Measurements from ENCODE around the gene CALCR.

The CALCR gene

DNA sequence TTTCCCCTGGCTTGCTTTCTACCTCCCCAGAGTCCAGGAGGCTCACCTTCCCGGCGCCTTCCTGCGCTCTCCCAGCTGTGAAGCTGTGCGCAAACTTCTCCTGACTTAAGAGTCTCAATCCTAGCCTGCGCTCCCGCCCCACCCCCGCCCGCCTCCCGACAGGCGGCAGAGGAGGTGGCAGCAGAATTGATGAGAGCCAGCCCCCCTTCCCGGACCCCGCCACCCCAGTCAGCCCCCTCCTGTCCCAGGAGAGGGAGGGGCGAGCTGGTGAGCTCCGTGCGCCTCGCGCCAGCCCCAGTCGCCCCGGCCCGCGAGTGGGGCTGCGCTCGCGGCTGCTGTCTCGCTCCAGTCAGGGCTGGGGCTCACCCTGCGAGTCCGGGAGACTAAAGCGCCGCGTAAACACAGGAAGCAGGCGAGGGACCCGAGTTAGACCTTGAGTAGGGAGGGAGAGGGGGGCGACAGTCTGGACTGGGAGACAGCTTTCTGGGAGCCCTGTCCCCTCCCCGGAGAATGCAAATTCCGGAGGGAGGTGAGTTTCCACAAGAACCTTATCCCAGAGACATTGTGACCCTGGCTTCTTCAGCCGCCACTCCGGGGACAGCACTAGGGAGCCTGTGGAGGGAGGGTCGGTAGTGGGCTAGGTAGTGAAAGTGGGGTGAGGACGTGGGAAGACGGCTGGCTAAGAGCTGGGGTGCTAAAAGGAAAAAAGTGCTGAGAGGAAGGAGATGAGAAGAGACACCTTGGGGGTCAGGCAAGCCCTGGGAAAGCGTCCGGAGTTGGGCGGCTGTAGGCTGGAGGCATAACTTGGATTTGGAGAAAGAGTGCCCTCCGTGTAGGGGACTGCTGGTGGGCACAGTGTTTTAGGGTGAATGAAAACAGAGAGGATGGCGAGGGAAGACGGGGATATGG is at the start of gene CALCR:
TSS of gene CALCR (minus strand) at position 79 of the 909 bp plus-strand sequence. CDS start 87,743 bp downstream, outside the sequence.
- H3K4me3 Mint-ChIP-seq, result peak within 1 kb of the TSS; percentile 93
- H3K9me3 Mint-ChIP-seq, result no peaks in the 10 kb centered on the region
- peak; percentile 68 for DNase-seq
- H3K36me3 Mint-ChIP-seq (ENCODE audit: low read depth), result no peaks in the 10 kb centered on the region
- H3K27ac Mint-ChIP-seq, result no peak within 1 kb of the TSS
- TF ChIP-seq, protein P1, sequence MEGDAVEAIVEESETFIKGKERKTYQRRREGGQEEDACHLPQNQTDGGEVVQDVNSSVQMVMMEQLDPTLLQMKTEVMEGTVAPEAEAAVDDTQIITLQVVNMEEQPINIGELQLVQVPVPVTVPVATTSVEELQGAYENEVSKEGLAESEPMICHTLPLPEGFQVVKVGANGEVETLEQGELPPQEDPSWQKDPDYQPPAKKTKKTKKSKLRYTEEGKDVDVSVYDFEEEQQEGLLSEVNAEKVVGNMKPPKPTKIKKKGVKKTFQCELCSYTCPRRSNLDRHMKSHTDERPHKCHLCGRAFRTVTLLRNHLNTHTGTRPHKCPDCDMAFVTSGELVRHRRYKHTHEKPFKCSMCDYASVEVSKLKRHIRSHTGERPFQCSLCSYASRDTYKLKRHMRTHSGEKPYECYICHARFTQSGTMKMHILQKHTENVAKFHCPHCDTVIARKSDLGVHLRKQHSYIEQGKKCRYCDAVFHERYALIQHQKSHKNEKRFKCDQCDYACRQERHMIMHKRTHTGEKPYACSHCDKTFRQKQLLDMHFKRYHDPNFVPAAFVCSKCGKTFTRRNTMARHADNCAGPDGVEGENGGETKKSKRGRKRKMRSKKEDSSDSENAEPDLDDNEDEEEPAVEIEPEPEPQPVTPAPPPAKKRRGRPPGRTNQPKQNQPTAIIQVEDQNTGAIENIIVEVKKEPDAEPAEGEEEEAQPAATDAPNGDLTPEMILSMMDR (IDR thresholded peaks at IDR 0.05), result no peak
- H3K4me1 Mint-ChIP-seq, result peaks cover 24% of the 10 kb centered on the region
- H3K27me3 Mint-ChIP-seq (ENCODE audit: low read depth, poor library complexity), result peaks cover 98% of the 10 kb centered on the region

DNA sequence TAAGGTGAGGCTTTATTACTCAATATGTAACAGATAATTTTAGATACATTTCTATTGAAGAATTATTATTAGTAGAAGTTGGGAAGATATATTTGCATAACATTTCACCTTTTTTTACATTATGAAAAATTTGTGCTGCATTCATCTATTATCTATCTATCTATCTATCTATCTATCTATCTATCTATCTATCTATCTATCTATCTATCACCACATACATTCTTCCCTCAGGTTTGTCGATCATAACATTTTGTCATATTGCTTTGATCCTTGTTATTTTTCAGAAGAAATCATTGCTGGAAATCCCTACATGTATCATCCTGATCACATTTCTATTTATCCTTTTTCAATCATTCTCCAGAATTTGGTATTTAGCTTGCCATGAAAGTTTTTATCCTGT is 49.3 kb upstream of the CALCR start:
- Mint-ChIP-seq H3K4me1 (peaks cover 5% of the 10 kb centered on the region), H3K27me3 (ENCODE audit: low read depth, poor library complexity) (no peaks in the 10 kb centered on the region), H3K36me3 (ENCODE audit: low read depth) (no peaks in the 10 kb centered on the region), H3K4me3 (no peak overlapping the region), H3K27ac (no peak overlapping the region), H3K9me3 (no peaks in the 10 kb centered on the region)
- DNase-seq, result no peak
- TF ChIP-seq, protein P1 (IDR thresholded peaks at IDR 0.05), result no peak

DNA sequence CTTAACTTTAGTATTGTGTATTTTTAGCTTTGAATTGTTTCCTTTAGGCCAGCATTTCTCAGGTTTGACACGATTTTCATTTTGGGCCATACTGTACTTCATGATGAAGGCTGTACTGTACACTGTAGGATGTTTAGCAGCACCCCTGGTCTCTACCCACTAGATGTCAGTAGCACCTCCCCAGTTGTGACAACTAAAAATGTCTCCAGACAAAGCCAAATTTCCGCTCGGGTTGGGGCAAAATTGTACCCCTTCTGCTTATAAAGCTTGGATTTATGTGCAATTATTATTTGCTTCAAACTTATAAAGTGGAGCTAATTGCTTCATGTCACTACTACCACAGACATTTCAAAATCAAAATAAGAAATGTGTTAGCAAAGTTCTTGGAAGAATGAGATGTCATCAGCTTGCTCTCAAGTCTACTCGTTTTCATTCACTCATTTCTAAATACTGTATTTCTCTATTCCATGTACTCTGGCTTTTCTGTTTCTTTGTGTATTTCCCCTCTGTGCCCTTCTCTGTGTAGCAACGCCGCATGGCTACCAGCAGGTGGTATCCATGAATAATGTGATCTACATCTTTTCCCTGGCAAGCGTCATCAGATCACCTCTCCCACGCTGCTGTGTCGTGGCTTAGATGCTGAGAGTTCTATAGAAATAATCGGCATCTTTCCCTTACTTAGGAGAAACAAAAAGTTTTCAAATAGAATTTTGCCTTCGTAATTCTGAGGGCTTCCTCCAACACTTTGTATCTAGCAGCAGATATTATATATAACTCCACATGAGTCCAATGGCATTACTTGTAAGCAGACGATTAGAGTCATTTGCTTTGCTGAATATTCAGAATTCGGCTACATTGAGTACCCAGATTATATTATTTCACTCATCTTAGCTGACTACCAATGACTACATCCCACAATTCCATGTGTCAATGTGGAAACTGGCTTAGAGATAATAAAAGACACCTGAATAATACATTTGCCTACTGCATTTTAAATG is 47.8 kb upstream of the CALCR start:
- Mint-ChIP-seq H3K36me3 (ENCODE audit: low read depth) (no peaks in the 10 kb centered on the region), H3K4me3 (peak overlapping the region; percentile 31), H3K27me3 (ENCODE audit: low read depth, poor library complexity) (no peaks in the 10 kb centered on the region), H3K27ac (no peak overlapping the region), H3K9me3 (no peaks in the 10 kb centered on the region), H3K4me1 (peaks cover 5% of the 10 kb centered on the region)
- TF ChIP-seq, protein P1 (IDR thresholded peaks at IDR 0.05), result peak; percentile 38
- DNase-seq, result peak; percentile 18

DNA sequence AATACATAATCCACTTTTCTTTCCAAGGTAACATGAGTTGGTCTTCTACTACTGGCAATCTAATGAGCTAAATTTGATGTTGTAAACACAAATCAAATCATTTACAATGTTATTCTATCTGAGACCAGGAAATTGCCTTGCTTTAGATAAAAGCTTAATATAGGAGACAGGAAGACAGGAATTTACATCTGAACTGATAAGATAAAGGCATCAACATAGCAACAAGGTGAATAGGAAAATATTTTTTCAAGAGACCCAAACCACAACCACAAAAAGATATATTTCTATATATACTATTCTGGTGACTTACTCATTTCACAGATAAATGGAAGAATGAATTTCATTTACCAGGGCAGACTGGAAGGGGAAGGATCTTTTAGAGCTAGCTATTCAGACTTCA is 46.3 kb upstream of the CALCR start:
- Mint-ChIP-seq H3K27me3 (ENCODE audit: low read depth, poor library complexity) (no peaks in the 10 kb centered on the region), H3K9me3 (no peaks in the 10 kb centered on the region), H3K27ac (no peak overlapping the region), H3K4me3 (no peak overlapping the region), H3K36me3 (ENCODE audit: low read depth) (no peaks in the 10 kb centered on the region), H3K4me1 (peaks cover 5% of the 10 kb centered on the region)
- DNase-seq, result no peak
- TF ChIP-seq, protein P1 (IDR thresholded peaks at IDR 0.05), result no peak

DNA sequence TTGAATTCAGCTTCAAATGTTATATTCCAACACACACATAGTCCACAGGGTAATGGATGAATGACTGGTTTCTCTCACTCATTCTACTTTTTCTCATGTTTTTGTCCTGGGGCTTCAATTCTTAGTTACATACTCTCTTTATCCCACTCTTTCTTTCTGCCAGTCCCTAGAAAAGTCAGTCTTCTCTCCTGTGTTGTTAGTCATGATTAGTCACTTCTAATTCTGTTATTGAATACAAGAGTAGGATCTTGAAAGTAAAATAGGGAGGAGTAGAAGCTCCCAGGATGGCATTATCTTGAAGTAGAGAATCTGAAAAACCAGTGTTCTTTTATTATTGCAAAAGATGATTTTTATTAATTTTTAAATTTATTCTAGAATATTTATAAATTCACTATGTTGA is 45.5 kb upstream of the CALCR start:
- no peak overlapping the region for H3K27ac Mint-ChIP-seq

More for the DNA sequence above, 45.5 kb upstream of the CALCR start:
- H3K4me3 Mint-ChIP-seq, result no peak overlapping the region
- DNase-seq, result no peak
- H3K27me3 Mint-ChIP-seq (ENCODE audit: low read depth, poor library complexity), result no peaks in the 10 kb centered on the region
- TF ChIP-seq, protein P1 (IDR thresholded peaks at IDR 0.05), result no peak
- H3K9me3 Mint-ChIP-seq, result no peaks in the 10 kb centered on the region
- peaks cover 5% of the 10 kb centered on the region for H3K4me1 Mint-ChIP-seq
- H3K36me3 Mint-ChIP-seq (ENCODE audit: low read depth), result no peaks in the 10 kb centered on the region

Data from nephron progenitor cell (in vitro differentiated cells).